Skeletal muscle tissue (tissue), 4 donors: ENCODE measurements around the gene NGLY1. TPM values are rescaled to one million over a fixed set of nuclear protein-coding genes. Genes with fewer than 3 reads are reported as not detected.

ENCODE experiments used
- H3K27ac ChIP-seq: one replicate; pipeline ENCODE4 v1.7.0; 2013; ENCODE audit warnings: mild to moderate bottlenecking, low read depth, low read length, inconsistent platforms
- H3K27me3 ChIP-seq, 3 donors: one replicate each; pipeline ENCODE4 v1.7.0; 2013; ENCODE audit warnings: low read length in 3 of 3; ENCODE audit not compliant: control insufficient read depth in 3 of 3, insufficient read depth in 3 of 3
- H3K36me3 ChIP-seq, 3 donors: one replicate each; pipeline ENCODE4 v1.7.0; 2013; ENCODE audit warnings: low read length in 3 of 3; ENCODE audit not compliant: control insufficient read depth in 3 of 3, insufficient read depth in 3 of 3
- H3K4me1 ChIP-seq, 3 donors: one replicate each; pipeline ENCODE4 v1.7.0; 2013; ENCODE audit warnings: low read length in 3 of 3, mild to moderate bottlenecking in 3 of 3; ENCODE audit not compliant: control insufficient read depth in 3 of 3, insufficient read depth in 3 of 3
- H3K4me3 ChIP-seq, 3 donors: one replicate each; pipeline ENCODE4 v1.7.0; 2013; ENCODE audit warnings: low read length in 3 of 3
- H3K9ac ChIP-seq, 3 donors: one replicate each; pipeline ENCODE4 v1.7.0; 2013; ENCODE audit warnings: low read length in 3 of 3, mild to moderate bottlenecking in 3 of 3, moderate library complexity in 2 of 3, low read depth in 1 of 3
- H3K9me3 ChIP-seq, 3 donors: one replicate each; pipeline ENCODE4 v1.7.0; 2013; ENCODE audit warnings: low read length in 3 of 3; ENCODE audit not compliant: control insufficient read depth in 3 of 3
- total RNA-seq: library from RNA; depleted of rRNA; stranded (reverse); fragments of >200 nt; gene quantifications from one replicate; pipeline ENCODE4 v1.2.3, GENCODE V29; 2014
- donor health status: Osteomylitis.

Gene NGLY1
- total RNA-seq, 1 donor from 2014 or later, result 45.9 TPM

DNA sequence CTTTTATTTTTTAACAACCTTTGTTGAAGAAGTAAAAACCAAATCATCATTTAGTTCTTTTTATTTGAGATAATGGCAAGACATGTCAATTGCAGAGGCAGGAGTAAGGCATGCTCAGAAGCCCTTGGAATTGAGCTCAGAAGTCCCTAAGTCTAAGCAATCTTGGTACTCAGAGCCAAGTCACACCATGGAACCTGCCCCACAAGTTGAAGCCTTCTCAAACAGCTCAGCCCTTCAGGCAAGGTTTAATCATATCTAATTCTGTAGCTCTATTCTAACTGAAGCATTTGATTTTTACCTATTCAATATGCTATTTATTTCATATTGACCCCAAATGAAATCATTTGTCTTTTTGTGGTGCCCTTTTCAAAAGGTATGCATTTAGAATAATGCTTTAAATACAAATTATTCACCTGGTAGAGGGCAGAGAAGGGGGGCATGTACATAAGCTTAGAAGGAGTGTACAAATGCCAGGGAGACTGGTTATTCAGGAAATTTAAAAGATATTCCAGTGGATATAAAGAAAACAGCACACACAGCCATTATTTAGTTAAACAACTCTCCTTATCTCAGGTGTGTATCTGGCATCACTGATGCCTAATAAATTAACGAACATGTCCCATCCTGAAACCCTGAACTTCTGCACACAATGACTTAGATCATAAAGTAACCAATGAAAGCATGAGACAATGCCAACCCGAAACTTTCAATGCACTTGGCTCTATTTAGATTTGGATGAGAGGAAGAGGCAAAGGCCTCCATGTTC lies 92.3 kb downstream of the NGLY1 start:
- Histone ChIP-seq H3K27ac (no peak overlapping the region), H3K36me3 (no peaks in the 10 kb centered on the region), H3K9ac (no peak overlapping the region), H3K9me3 (no peaks in the 10 kb centered on the region), H3K27me3 (no peaks in the 10 kb centered on the region), H3K4me1 (no peaks in the 10 kb centered on the region), H3K4me3 (no peak overlapping the region)

DNA sequence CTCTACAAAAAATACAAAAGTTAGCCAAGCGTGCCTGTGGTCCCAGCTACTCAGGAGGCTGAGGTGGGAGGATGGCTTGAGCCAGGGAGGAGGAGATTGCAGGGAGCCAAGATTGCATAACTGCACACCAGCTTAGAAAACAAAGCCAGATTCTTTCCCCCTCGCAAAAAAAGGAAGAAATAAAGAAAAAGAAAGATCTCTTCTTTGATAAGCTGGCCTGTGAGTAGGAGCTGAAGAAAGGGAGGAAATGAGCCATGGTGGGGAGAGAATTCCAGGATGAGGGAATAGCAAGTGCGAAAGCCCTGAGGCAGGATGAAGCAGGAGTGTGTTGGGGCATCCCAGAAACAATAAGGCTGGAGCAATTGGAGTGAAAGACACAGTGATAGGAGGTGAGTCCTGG lies 94.0 kb downstream of the NGLY1 start:
- H3K27me3 ChIP-seq, result no peaks in the 10 kb centered on the region
- H3K4me3 ChIP-seq, result no peak overlapping the region
- H3K36me3 ChIP-seq, result no peaks in the 10 kb centered on the region
- H3K27ac ChIP-seq, result no peak overlapping the region
- no peaks in the 10 kb centered on the region for H3K9me3 ChIP-seq
- no peak overlapping the region for H3K9ac ChIP-seq
- H3K4me1 ChIP-seq, result no peaks in the 10 kb centered on the region

DNA sequence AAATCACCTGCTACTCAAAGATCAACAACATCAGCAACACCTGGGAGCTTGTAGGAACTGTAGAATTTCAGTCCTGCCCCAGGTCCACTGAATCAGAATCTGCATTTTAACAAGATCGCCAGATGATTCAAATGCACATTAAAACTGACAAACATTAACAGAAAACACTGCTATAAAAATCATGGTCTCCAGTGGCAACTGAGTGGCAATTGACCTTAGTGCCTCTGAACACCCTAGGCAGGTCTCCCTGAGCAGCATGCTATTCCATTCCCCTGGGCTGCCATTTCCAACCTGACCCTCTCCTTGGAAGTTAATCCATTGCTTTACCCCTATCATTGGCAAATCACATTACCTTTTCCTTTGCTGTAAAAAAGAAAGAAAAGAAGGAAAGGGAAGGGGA lies 95.5 kb downstream of the NGLY1 start:
- Histone ChIP-seq H3K27ac (no peak overlapping the region), H3K9ac (no peak overlapping the region), H3K9me3 (no peaks in the 10 kb centered on the region), H3K36me3 (no peaks in the 10 kb centered on the region), H3K4me3 (no peak overlapping the region), H3K27me3 (no peaks in the 10 kb centered on the region), H3K4me1 (no peaks in the 10 kb centered on the region)

DNA sequence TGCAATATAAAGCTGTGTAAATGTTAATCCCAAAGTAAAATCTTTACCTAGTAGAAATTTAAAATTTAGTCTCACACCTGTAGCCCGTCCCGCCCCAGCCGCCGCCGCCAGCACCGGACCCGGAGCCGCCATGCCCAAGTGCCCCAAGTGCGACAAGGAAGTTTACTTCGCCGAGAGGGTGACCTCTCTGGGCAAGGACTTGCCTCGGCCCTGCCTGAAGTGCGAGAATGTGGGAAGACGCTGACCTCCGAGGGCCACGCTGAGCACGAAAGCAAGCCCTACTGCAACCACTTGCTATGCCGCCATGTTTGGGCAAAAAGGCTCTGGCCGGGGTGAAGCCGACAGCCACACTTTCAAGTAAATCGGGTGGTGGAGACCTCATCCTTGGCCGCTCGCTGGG lies 96.5 kb downstream of the NGLY1 start:
- Histone ChIP-seq H3K27ac (no peak overlapping the region), H3K9ac (no peak overlapping the region), H3K4me1 (no peaks in the 10 kb centered on the region), H3K9me3 (no peaks in the 10 kb centered on the region), H3K4me3 (no peak overlapping the region), H3K36me3 (no peaks in the 10 kb centered on the region), H3K27me3 (no peaks in the 10 kb centered on the region)

DNA sequence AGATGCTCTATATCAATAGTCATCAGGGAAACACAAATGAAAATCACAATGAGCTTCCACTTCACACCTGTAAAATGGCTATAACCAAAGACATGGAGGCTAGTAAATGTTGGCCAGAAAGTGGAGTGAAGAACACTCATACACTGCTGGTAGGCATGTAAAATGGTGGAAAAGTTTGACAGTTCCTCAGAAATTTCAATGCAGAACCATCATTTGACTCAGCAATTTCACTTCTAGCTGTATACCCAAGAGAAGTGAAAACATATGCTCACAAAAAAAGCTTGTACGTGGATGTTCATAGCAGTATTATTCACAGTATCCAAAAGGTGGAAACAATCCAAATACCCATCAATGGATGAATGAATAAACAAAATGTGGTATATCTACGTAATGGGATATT lies 99.4 kb downstream of the NGLY1 start:
- no peaks in the 10 kb centered on the region for H3K9me3 ChIP-seq
- H3K9ac ChIP-seq, result no peak overlapping the region
- H3K36me3 ChIP-seq, result no peaks in the 10 kb centered on the region
- no peaks in the 10 kb centered on the region for H3K4me1 ChIP-seq
- H3K27me3 ChIP-seq, result no peaks in the 10 kb centered on the region
- no peak overlapping the region for H3K27ac ChIP-seq
- H3K4me3 ChIP-seq, result no peak overlapping the region

DNA sequence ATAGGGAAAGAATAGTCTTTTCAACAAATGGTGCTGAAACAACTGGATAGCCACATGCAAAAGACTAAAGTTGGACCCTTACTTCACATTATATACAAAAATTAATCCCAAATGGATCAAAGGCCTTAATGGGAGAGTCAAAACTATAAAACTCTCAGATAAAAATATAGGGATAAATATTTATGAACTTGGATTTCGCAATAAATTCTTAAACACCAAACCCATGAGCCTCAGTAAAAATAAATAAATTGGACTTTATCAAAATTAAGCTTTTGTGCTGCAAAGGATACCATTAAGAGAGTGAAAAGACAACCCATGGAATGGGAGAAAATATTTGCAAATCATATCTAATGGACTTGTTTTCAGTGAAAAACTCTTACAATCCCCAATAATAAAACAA lies 99.8 kb downstream of the NGLY1 start:
- H3K4me3 ChIP-seq, result no peak overlapping the region

DNA sequence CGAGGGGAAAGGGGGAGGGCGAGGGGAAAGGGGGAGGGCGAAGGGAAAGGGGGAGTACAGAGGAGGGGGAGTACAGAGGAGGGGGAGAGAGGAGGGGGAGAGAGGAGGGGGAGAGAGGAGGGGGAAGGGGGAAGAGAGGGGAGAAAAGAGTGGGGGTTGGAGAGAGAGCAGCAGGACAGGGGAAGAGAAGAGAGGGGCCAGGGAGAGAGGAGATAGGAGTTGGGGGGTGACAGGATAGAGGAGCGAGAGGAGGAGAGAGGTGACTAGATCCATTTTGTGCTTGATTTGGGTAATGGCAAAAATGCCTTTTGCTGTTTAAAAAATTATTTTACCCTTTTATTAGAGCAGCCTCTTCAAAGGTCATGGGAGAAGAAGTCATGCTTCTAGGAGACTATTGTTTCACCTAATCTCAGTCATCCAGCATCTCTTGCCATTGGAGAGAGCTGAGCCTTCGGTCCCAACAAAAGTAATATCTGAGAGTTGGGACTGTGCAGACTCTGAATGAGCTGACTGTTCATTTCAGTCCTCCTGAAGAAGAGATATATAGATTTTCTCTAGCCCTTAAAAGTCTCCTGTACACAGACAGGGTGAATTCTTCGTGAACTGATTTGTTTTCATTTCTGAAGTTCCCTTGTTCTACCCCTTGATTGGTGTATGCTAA lies 103.5 kb downstream of the NGLY1 start:
- Histone ChIP-seq H3K9me3 (no peaks in the 10 kb centered on the region), H3K4me1 (no peaks in the 10 kb centered on the region), H3K4me3 (no peak overlapping the region), H3K36me3 (no peaks in the 10 kb centered on the region), H3K27me3 (no peaks in the 10 kb centered on the region), H3K9ac (no peak overlapping the region), H3K27ac (no peak overlapping the region)

More for the DNA sequence above, 99.8 kb downstream of the NGLY1 start:
- no peaks in the 10 kb centered on the region for H3K27me3 ChIP-seq
- no peaks in the 10 kb centered on the region for H3K9me3 ChIP-seq
- no peak overlapping the region for H3K27ac ChIP-seq
- H3K4me1 ChIP-seq, result no peaks in the 10 kb centered on the region
- no peak overlapping the region for H3K9ac ChIP-seq
- H3K36me3 ChIP-seq, result no peaks in the 10 kb centered on the region

DNA sequence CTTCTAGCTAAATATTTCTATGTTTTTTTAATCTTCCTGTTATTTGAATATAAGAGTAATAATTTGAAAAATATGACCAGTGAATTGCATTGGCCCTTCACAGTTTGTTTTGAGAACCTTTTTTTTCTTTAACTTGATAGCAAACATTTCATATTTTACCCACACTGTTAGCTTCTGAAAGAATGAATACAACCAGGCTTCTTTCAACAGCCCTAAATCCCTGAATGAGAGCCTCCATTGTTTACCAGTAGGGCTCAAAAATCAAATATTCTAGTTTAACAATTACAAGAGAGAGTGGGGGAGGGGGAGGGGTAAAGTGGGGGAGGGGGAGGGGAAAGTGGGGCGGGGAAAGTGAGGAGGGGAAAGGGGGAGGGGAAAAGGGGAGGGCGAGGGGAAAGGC lies 104.1 kb downstream of the NGLY1 start:
- H3K36me3 ChIP-seq, result no peaks in the 10 kb centered on the region
- no peak overlapping the region for H3K9ac ChIP-seq
- no peaks in the 10 kb centered on the region for H3K27me3 ChIP-seq
- H3K4me1 ChIP-seq, result no peaks in the 10 kb centered on the region
- no peak overlapping the region for H3K4me3 ChIP-seq
- no peak overlapping the region for H3K27ac ChIP-seq
- H3K9me3 ChIP-seq, result no peaks in the 10 kb centered on the region

DNA sequence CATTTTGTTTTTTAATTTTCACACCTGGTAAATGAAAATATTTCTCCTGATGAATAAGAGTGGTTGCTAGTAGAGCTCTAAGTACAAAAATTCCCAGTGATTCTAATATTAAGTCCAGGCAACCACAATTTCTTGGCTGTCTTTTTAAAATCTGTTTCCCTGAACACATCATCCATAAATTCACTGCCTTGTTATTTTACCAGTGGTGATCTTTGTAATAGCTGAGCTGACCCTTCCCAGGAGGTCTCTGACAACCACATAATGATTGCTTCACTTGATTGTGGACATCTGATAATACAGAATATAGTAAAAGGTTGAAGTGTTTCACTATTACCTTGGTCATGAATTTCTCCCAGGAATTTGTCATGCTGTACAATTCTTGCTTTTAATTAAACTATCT lies 104.7 kb downstream of the NGLY1 start:
- Histone ChIP-seq H3K4me1 (no peaks in the 10 kb centered on the region), H3K9ac (no peak overlapping the region), H3K36me3 (no peaks in the 10 kb centered on the region), H3K4me3 (no peak overlapping the region), H3K27ac (no peak overlapping the region), H3K27me3 (no peaks in the 10 kb centered on the region), H3K9me3 (no peaks in the 10 kb centered on the region)

DNA sequence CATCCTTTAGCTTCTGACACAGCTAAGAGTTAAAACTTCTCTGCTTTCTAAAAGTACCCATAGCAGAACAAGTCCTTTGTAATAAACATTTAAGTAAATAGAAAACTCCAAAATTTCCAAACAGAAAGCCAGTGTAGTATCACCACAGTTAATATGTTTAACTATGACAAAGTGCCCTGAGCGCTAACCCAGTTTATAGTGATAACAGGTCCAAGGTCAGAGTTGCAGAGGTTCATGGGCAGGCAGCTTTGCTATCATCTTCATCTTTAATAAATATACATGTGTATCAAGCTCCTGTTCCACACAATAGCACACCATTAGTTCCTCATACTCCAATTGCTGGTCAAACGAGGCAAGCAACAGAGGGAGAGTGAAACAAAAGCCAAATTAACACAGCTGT lies 106.1 kb downstream of the NGLY1 start:
- Histone ChIP-seq H3K9ac (no peak overlapping the region), H3K9me3 (no peaks in the 10 kb centered on the region), H3K4me1 (no peaks in the 10 kb centered on the region), H3K27ac (no peak overlapping the region), H3K27me3 (no peaks in the 10 kb centered on the region), H3K36me3 (no peaks in the 10 kb centered on the region), H3K4me3 (no peak overlapping the region)
